ENCODE results near the gene CCDC158. TPM values are rescaled to one million over a fixed set of nuclear protein-coding genes. Genes with fewer than 3 reads are reported as not detected.

CCDC158 gene
- total and polyA plus RNA-seq, 2 donors (not counting 1 experiment from before 2014, with no cell fraction given): not detected

DNA sequence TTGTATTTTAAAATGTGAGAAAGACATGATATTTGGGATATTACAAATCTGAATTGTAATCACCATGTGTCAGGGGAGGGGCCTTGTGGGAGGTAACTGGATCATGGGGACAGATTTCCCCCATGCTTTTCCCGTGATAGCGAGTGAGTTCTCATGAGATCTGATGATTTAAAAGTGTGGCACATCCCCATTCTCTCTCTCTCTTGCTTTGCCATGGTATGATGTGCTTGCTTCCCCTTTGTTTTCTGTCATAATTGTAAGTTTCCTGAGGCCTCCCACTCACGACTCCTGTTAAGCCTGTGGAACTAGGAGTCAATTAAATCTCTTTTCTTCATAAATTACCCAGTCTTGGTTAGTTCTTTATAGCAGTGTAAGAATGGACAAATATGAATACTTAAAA lies 39.0 kb downstream of the CCDC158 start:
- H2AFZ ChIP-seq (ENCODE audit: insufficient read depth, low read depth, low read length, poor library complexity, severe bottlenecking): no peak overlapping the region
- Mint-ChIP-seq H3K9me3 (ENCODE audit: insufficient read depth) (no peaks in the 10 kb centered on the region), H3K27ac (no peak overlapping the region), H3K27me3 (peaks cover 25% of the 10 kb centered on the region), H3K4me3 (no peak overlapping the region), H3K4me1 (no peaks in the 10 kb centered on the region)
- H3K4me2 ChIP-seq (replicated peaks; ENCODE audit: low read depth, low read length, poor library complexity, severe bottlenecking): no peak overlapping the region
- TF ChIP-seq, protein P1, sequence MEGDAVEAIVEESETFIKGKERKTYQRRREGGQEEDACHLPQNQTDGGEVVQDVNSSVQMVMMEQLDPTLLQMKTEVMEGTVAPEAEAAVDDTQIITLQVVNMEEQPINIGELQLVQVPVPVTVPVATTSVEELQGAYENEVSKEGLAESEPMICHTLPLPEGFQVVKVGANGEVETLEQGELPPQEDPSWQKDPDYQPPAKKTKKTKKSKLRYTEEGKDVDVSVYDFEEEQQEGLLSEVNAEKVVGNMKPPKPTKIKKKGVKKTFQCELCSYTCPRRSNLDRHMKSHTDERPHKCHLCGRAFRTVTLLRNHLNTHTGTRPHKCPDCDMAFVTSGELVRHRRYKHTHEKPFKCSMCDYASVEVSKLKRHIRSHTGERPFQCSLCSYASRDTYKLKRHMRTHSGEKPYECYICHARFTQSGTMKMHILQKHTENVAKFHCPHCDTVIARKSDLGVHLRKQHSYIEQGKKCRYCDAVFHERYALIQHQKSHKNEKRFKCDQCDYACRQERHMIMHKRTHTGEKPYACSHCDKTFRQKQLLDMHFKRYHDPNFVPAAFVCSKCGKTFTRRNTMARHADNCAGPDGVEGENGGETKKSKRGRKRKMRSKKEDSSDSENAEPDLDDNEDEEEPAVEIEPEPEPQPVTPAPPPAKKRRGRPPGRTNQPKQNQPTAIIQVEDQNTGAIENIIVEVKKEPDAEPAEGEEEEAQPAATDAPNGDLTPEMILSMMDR (IDR thresholded peaks at IDR 0.05): no peak
- no peak for TF ChIP-seq EZH2 (IDR thresholded peaks at IDR 0.05; ENCODE audit: borderline replicate concordance, insufficient read depth, low read depth, low read length, poor library complexity, severe bottlenecking)
- intact Hi-C loops (cut with micrococcal nuclease): no loop called here
- H3K27ac ChIP-seq (ENCODE audit: low read length in 2 of 2): no peak overlapping the region
- H3K4me1 ChIP-seq (ENCODE audit: control insufficient read depth in 2 of 2, insufficient read depth in 2 of 2, low read length in 2 of 2): no peaks in the 10 kb centered on the region
- DNase-seq (no peak), ATAC-seq (ENCODE audit: low read depth) (no peak)
- no peaks in the 10 kb centered on the region for H4K20me1 ChIP-seq (ENCODE audit: control insufficient read depth, insufficient read depth, low read length, poor library complexity, severe bottlenecking)
- H3K9ac ChIP-seq (ENCODE audit: low read length): no peak overlapping the region
- no CpG with 5 or more reads among the region's 3 CpGs for WGBS (ENCODE audit: insufficient coverage)
- ChIA-PET CTCF (no interaction called here), POLR2A (no interaction called here)
- no peaks in the 10 kb centered on the region for H3K79me2 ChIP-seq (ENCODE audit: control insufficient read depth, insufficient read depth, low read length)
- peaks cover 0 to 9% (median 0%) of the 10 kb centered on the region in 3 donors for H3K9me3 ChIP-seq (ENCODE audit: control extremely low read depth in 1 of 3, control insufficient read depth in 2 of 3, insufficient read depth in 1 of 3, low read length in 2 of 3)
- no peaks in the 10 kb centered on the region for H3K36me3 ChIP-seq (replicated peaks in 1 of 2; ENCODE audit: control extremely low read depth in 1 of 2, control insufficient read depth in 1 of 2, extremely low read depth in 1 of 2, insufficient read depth in 2 of 2, low read length in 1 of 2)
- peaks cover 0 to 3% (median 0%) of the 10 kb centered on the region in 4 experiments for H3K27me3 ChIP-seq (replicated peaks in 1 of 4; ENCODE audit: control extremely low read depth in 1 of 4, control insufficient read depth in 3 of 4, insufficient read depth in 4 of 4, low read length in 3 of 4)
- no peak overlapping the region for H3K4me3 ChIP-seq (ENCODE audit: control extremely low read depth in 1 of 5, extremely low read depth in 1 of 5, insufficient read depth in 1 of 5, low read depth in 2 of 5, low read length in 4 of 5)

DNA sequence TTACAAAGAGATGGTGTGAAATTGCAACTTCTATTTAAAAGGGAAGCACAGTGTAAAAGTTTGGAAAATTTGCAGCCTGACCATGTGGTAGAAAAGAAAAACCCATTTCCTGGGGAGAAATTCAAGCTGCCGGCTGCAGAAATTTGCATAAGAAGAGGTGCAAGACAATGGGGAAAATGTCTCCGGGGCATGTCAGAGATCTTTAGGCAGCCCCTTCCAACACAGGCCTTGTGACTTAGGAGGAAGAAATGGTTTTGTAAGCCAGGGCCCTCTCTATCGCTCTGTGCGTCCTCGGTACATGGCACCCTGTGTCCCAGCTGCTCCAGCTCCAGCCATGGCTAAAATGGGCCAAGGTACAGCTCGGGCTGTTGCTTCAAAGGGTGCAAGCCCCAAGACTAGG lies 40.4 kb downstream of the CCDC158 start:
- Histone ChIP-seq H2AFZ (ENCODE audit: insufficient read depth, low read depth, low read length, poor library complexity, severe bottlenecking) (no peak overlapping the region), H3K4me3 (ENCODE audit: control extremely low read depth in 1 of 5, extremely low read depth in 1 of 5, insufficient read depth in 1 of 5, low read depth in 2 of 5, low read length in 4 of 5) (no peak overlapping the region), H3K79me2 (ENCODE audit: control insufficient read depth, insufficient read depth, low read length) (no peaks in the 10 kb centered on the region), H3K9ac (ENCODE audit: low read length) (no peak overlapping the region), H3K27ac (ENCODE audit: low read length in 2 of 2) (no peak overlapping the region), H3K4me1 (ENCODE audit: control insufficient read depth in 2 of 2, insufficient read depth in 2 of 2, low read length in 2 of 2) (no peaks in the 10 kb centered on the region), H3K4me2 (replicated peaks; ENCODE audit: low read depth, low read length, poor library complexity, severe bottlenecking) (no peak overlapping the region), H3K36me3 (replicated peaks in 1 of 2; ENCODE audit: control extremely low read depth in 1 of 2, control insufficient read depth in 1 of 2, extremely low read depth in 1 of 2, insufficient read depth in 2 of 2, low read length in 1 of 2) (no peaks in the 10 kb centered on the region), H3K27me3 (replicated peaks in 1 of 4; ENCODE audit: control extremely low read depth in 1 of 4, control insufficient read depth in 3 of 4, insufficient read depth in 4 of 4, low read length in 3 of 4) (no peaks in the 10 kb centered on the region), H4K20me1 (ENCODE audit: control insufficient read depth, insufficient read depth, low read length, poor library complexity, severe bottlenecking) (no peaks in the 10 kb centered on the region), H3K9me3 (ENCODE audit: control extremely low read depth in 1 of 3, control insufficient read depth in 2 of 3, insufficient read depth in 1 of 3, low read length in 2 of 3) (peaks cover 0 to 9% (median 0%) of the 10 kb centered on the region in 3 donors)
- 96% methylated on average over 6 of the region's 6 CpGs for WGBS (ENCODE audit: insufficient coverage)
- ATAC-seq (ENCODE audit: low read depth) (no peak), DNase-seq (no peak)
- peaks cover 30% of the 10 kb centered on the region for H3K27me3 Mint-ChIP-seq
- no peaks in the 10 kb centered on the region for H3K9me3 Mint-ChIP-seq (ENCODE audit: insufficient read depth)
- no peak overlapping the region for H3K27ac Mint-ChIP-seq
- POLR2A ChIA-PET: no interaction called here
- intact Hi-C loops (cut with micrococcal nuclease): no loop called here
- TF ChIP-seq, protein P1 (IDR thresholded peaks at IDR 0.05): no peak
- no peak for TF ChIP-seq EZH2 (IDR thresholded peaks at IDR 0.05; ENCODE audit: borderline replicate concordance, insufficient read depth, low read depth, low read length, poor library complexity, severe bottlenecking)
- CTCF ChIA-PET: no interaction called here
- no peaks in the 10 kb centered on the region for H3K4me1 Mint-ChIP-seq
- no peak overlapping the region for H3K4me3 Mint-ChIP-seq

Measured in B cell (primary cell).